COR-L47 (cell line): ENCODE data around the gene ZSCAN2.

Experiments
- DNase-seq: peaks from one replicate; lab custom pipeline; 2025; lab: John Stamatoyannopoulos, UW

ZSCAN2 gene

GRCh38 chr15:84671211-84671610, 70.4 kb downstream of the ZSCAN2 start:
- DNase-seq, result no peak
